Epithelial cell of proximal tubule (primary cell): ENCODE measurements around the gene ARL15. TPM values are rescaled to one million over a fixed set of nuclear protein-coding genes. Genes with fewer than 3 reads are reported as not detected.

ENCODE experiments used
- DNase-seq: peaks from one replicate; pipeline ENCODE4 v3.0.0-alpha.2; 2011; ENCODE audit warnings: low read depth
- H3K4me3 ChIP-seq: 2 replicates; pipeline ENCODE4 v1.5.1; 2011; ENCODE audit warnings: low read depth, mild to moderate bottlenecking, low read length
- total RNA-seq: library from RNA; depleted of rRNA; stranded (reverse); fragments of >200 nt; gene quantifications from 2 replicates; pipeline ENCODE4 v1.2.3, GENCODE V29; 2015
- TF ChIP-seq, protein P1 (sequence below): conservative IDR thresholded peaks from 2 replicates; pipeline ENCODE4 v1.5.1; 2012; ENCODE audit warnings: low read depth, mild to moderate bottlenecking, low read length

Gene ARL15
- total RNA-seq, 1 donor from 2014 or later = 1.9 TPM

DNA sequence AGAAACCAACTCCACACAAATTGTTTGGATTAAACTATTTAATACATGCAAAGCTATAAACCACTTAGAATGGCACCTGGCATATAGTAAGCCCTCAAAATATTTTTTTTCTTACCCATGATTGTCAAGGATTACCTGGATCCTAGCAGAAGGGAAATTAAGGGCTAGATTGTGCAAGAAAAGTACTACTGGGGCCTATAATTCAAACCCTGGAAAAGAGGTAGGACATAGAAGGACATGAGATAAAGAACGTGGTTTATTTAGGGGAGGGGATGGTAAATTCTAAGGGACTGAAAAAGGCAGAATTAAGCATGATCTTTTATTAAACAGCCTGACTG is 14.9 kb upstream of the ARL15 start:
- TF ChIP-seq, protein P1, sequence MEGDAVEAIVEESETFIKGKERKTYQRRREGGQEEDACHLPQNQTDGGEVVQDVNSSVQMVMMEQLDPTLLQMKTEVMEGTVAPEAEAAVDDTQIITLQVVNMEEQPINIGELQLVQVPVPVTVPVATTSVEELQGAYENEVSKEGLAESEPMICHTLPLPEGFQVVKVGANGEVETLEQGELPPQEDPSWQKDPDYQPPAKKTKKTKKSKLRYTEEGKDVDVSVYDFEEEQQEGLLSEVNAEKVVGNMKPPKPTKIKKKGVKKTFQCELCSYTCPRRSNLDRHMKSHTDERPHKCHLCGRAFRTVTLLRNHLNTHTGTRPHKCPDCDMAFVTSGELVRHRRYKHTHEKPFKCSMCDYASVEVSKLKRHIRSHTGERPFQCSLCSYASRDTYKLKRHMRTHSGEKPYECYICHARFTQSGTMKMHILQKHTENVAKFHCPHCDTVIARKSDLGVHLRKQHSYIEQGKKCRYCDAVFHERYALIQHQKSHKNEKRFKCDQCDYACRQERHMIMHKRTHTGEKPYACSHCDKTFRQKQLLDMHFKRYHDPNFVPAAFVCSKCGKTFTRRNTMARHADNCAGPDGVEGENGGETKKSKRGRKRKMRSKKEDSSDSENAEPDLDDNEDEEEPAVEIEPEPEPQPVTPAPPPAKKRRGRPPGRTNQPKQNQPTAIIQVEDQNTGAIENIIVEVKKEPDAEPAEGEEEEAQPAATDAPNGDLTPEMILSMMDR = no peak
- DNase-seq = no peak
- no peak overlapping the region for H3K4me3 ChIP-seq

- H3K4me3 ChIP-seq = no peak overlapping the region
- TF ChIP-seq, protein P1 = no peak
- no peak for DNase-seq
Measured at GRCh38 chr5:54324651-54325271, 14.4 kb upstream of the ARL15 start.

- TF ChIP-seq, protein P1 = no peak
- DNase-seq = no peak
- no peak overlapping the region for H3K4me3 ChIP-seq
Measured at GRCh38 chr5:54323495-54323894, 13.1 kb upstream of the ARL15 start.

GRCh38 chr5:54320256-54320655 is 9.9 kb upstream of the ARL15 start:
- DNase-seq = no peak
- TF ChIP-seq, protein P1 = no peak
- H3K4me3 ChIP-seq = no peak overlapping the region

- no peak for DNase-seq
Measured at GRCh38 chr5:54317511-54318260, 7.3 kb upstream of the ARL15 start.

GRCh38 chr5:54315736-54316528 is 5.6 kb upstream of the ARL15 start:
- no peak overlapping the region for H3K4me3 ChIP-seq
- DNase-seq = no peak
- TF ChIP-seq, protein P1 = no peak

More at GRCh38 chr5:54317511-54318260, 7.3 kb upstream of the ARL15 start:
- no peak overlapping the region for H3K4me3 ChIP-seq
- TF ChIP-seq, protein P1 = no peak
